Measurements from ENCODE around the gene MYO18A.

The MYO18A gene

GRCh38 chr17:29046473-29046839 lies 133.7 kb downstream of the MYO18A start:
- no peak for DNase-seq

DNA sequence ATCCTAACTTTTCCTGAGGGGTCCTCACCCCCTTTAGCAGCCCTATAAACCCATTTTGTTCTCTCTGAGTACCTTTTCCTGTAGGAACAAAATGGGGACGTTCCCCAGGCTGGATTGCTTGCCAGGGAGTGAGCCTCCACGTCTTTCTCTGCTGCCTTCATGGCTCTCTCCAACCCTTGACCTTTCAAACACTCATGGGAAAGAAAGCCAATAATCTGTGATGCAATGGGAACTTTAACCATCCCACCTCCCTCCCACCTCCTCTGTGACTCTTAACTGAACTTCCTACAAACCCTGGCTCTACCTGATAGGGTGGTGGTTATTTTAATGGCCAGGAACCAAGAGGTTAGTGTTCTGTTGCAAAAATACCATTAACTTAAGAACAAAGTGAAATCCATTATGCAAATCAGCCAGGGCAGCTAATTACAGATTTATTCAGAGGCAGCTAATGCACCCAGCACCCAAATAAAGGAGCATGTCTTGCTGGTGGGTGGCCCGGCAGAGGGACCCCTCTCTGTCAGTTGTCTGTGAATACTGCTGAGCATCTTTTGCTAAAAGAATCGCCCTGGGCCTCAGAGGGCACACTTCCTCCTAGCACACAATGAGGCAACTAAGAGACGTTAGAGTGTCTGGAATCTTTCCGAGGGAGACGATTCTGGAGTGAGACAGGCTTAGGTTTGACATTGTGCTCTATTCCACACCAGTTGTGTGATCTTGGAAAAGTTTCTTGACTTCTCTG lies 134.3 kb downstream of the MYO18A start:
- no peak for DNase-seq

- no peak for DNase-seq
These were observed 135.2 kb downstream of the MYO18A start for GRCh38 chr17:29045026-29045425.

- no peak for DNase-seq
These were observed 136.6 kb downstream of the MYO18A start for GRCh38 chr17:29043539-29044145.

DNA sequence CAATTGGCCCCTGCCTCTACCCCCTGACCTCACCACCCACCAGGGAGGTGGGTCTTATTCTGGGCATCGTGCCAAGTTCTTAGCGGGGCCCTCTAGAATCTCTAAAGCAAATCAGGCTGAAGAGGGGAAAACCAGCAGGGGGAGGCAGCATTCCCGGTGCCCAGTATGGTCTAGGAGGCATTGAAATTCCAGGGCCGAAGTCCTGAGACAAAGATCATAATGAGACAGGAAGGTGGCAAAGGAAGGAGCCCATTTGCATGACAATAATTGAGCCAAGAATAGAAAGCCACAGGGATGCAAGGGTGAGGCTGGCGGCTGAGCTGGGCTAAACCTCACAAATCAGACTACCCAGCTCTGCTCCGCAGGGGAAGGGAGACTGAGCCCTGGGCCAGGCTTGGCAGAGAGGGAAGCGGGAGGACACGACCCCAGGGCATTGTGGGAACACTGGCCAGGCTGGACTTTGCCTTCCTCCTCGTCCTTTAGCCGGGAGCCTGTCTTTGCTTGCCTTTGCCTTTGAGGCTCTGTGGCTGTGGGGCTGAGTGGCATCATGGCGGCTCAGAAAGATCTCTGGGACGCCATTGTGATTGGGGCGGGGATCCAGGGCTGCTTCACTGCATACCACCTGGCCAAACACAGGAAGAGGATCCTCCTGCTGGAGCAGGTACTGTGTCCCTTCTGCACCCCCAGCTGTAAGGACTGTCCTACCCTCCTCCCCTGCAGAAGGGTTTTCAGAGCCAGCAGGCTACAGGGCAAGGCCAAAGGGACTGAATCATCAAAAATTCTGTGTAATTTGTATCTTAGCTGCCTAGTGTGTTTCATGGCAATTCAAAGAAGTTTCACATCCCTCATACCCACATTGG lies 137.3 kb downstream of the MYO18A start, which contains the start of gene PIPOX:
Gene PIPOX, plus strand, starts transcription at position 463 of the 860 bp plus-strand sequence. Its CDS starts 85 bp downstream, at position 548.
- DNase-seq, result peak; percentile 89

GRCh38 chr17:29042026-29042678 lies 138.0 kb downstream of the MYO18A start:
- DNase-seq, result no peak

GRCh38 chr17:29041571-29041970 lies 138.6 kb downstream of the MYO18A start:
- no peak for DNase-seq

DNA sequence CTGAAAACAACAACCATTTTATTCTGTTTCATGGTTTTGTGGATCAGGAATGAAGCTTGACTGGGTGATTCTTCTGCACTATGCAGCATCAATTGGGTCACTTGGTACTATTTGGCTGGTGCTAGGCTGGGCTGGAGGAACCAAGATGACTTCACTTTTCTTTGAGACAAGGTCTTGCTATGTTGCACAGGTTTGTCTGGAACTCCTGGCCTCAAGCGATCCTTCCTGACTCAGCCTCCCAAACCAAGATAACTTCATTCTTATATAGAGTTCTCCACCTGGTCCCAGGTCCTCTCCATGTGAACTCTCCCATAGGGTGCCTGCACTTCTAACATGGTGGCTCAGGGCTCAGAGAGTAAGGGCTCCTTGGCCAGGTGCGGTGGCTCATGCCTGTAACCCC lies 139.1 kb downstream of the MYO18A start:
- DNase-seq, result no peak

- no peak for DNase-seq
These were observed 140.2 kb downstream of the MYO18A start for GRCh38 chr17:29039764-29040598.

GRCh38 chr17:29038085-29038795 lies 142.0 kb downstream of the MYO18A start:
- no peak for DNase-seq

DNA sequence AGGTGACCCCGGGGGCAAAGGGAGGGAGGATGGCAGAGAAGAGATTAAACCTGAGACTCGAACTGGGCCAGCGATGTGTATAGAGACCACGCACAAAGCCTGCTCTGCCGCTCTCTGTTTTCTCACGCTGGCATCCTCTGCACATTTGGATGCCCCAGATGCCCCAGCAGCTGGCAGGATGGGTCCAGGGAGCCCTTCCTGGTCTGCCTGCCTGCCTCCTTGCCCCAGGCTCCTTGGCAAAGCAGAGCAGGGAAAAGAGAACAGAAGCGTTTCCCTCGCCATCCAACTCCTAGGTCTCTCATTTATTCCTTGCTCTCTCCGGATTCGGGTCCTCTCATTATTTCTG lies 142.5 kb downstream of the MYO18A start:
- DNase-seq, result no peak

GRCh38 chr17:29036584-29036983 lies 143.6 kb downstream of the MYO18A start:
- DNase-seq, result no peak

DNA sequence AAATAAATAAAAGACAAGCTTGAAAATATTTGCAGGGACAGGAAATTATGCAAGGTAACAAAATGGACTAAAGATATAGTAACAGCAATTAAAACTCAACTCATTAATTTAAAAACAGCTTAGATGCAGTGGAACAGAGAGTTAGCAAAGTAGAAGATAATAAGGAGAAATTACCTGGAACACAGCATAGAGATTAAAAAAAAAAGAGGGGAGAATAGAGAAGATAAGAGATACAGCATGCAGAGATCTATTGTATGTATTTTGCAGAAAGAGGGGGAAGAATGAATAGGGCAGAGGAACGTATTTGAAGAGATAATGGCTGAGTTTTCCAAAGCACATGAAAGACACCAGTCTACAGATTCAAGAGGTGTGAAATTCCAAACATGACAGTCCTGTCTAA lies 145.7 kb downstream of the MYO18A start:
- no peak for DNase-seq

DNA sequence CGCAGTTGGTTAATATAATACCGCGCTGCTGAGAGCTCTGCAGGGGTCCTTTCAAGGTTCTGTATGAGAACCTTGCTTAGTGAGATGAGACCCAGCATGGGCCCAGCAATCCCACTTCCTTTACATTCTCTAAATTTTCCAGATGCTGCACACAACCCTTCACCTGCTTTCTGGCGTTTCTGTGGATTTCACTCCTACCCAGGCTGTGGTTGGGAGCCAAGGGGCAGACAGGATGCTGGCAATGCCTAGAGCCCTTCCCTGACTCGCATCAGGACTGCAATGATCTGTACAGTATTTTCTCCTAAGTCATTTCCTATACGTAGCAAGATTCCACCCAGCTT lies 147.4 kb downstream of the MYO18A start:
- DNase-seq, result no peak

DNA sequence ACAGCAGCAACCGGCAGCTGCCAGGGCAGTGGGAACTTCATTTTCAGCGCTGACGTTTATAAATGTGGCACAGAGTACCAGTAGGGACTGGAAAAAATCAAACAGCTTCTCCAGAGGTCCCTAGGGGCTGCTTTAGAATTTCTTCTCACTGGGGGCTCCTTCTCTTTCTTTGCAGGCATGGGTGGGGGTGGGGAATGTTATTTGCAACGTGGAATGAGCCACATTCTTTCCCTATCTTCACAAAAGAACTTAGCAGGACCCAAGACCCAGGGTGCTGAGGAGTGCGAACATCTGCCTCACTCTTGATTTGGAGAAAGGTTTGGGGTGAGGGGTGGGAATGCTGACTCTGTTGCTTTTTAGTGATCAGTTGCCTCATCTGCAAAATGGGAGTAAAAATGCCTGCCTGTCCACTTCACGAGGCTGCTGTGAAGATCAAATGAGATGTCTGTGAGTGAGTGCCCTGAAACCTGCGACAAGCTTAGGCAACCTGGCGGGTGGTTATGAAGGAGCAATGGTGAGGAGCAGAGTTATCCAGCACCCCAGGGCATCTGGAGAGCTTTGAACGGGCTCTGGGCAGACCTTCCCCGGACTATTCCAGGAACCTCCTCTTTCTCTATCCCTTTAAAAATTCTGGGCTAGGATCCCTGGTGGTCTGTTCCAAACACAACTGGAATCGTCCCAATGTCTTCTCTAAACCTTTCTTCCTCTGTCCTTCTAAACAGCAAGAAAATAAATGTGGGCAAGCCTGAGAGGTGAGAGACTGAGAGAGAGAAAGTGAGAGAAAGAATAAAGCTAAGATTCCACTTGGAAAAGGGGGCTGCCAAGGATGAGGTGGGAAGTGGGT lies 148.0 kb downstream of the MYO18A start:
- DNase-seq, result no peak

DNA sequence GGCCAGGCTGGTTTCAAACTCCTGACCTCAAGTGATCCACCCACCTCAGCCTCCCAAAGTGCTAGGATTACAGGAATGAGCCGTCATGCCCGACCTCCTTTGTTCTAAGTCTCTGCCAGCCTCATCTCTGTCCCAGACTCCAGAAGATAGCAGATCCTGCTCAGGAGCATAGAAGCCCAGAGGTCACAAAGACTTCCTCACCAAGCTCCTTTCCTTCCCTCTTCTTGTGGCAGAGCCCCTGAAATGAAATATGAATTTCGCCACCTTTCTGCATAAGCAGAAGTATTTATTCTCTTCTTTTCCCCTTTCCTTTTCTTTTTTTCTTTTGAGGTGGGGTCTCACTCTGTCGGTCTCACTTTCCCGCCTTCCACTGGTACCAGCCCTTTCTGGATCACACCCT lies 148.7 kb downstream of the MYO18A start:
- DNase-seq, result no peak

DNA sequence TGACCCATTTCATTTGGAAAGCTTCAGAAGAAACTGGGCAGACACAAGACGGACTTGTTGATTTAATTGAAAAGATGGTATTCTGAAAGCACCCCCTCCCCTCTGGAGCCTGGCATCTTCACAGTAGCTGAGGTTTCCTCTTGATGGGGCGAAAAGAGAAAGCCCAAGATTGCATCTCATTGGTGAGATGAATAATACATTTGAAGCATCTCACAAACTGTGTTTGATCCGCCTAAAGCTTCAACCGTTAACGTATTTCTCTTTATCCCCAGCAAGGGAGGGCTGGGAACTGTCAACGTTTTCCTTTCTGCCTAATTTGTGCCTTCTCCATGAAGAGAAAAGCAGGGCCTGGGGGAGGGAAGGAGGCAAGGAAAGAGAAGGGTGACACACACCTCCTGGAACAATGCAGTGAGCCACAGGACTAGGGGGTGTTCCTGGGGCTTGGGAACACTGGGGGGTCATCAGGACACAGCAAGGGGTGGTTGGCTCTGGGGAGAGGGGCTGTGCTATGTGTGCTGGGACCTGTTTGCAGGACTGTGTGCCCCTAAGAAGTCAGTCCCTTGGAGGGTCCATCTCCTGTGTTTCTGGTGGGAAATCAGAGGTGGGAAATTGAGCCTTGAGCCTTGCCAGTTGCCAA lies 155.8 kb downstream of the MYO18A start:
- no peak for DNase-seq

GRCh38 chr17:29022074-29022473 lies 158.1 kb downstream of the MYO18A start:
- DNase-seq, result no peak

DNA sequence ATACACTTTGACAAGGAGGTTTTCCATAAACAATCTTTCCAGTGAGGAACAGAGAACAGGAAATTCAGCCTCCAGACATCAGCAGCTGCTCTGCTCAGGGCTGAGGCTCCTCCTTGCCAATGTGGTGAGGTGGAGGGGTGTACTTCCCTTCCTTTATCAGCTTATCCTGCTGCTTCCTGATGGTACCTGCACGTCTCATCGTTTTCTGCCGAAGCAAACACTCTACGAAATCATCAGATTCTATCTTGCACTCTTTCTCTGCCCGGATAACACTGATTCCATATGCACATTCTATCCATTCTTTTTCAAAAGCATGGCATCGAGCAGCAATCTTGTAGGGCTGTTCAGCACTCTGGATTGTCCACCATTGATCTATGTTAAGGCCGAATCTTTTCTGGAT lies 159.0 kb downstream of the MYO18A start:
- DNase-seq, result no peak

Data from NCI-H1105 (cell line).